Measurements from ENCODE around the gene PPM1L. TPM values are rescaled to one million over a fixed set of nuclear protein-coding genes. Genes with fewer than 3 reads are reported as not detected.

The PPM1L gene
- total RNA-seq, 1 donor from 2014 or later, result 8.5 TPM

DNA sequence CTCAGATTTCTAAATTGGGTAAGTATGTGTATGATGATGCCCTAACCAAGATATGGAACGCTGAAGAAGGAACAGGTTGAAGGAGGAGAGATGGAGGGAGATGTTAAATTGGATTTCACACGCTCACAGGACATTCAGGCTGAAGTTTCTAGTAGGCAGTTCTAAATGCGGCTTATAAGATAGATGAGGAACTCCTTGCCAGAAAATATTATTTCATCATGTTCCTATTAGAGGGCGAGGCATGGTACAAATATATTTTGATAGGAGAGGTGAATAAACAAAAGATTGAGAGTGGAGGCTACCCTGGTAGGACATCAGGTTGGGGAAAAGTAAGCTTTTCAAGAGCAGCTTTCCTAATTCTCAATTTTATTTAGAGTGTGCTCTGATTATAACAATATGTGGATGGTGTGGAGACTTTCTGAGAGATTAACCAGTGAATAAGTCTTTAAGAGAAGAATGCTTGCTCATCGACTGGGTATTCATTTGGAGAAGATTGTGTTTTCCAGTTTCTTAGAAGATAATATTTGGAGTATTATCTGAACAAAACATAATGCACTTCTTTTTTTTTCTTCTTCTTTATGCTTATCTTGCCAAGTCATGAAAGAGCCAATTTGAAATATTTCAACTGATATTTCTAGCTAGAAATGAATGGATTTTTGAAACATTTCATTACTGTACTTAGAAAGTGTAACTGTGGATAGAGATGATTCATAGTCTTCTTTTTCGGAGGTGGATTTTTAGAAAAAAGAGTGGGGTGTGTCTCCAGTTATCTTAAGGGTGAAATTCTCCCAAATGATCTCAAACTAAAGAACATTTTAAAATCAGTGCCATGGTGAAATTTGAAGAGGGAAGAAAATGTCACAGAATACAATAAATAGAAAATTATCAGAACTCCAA is 260.6 kb downstream of the PPM1L start:
- Mint-ChIP-seq H3K9me3 (ENCODE audit: low read depth) (peaks cover 22% of the 10 kb centered on the region), H3K27me3 (ENCODE audit: low read depth) (no peaks in the 10 kb centered on the region), H3K27ac (ENCODE audit: unreplicated experiment) (no peak overlapping the region), H3K4me3 (ENCODE audit: unreplicated experiment) (no peak overlapping the region), H3K4me1 (ENCODE audit: low read depth) (peaks cover 14% of the 10 kb centered on the region), H3K36me3 (ENCODE audit: low read depth) (peaks cover 2% of the 10 kb centered on the region)
- TF ChIP-seq, protein P1, sequence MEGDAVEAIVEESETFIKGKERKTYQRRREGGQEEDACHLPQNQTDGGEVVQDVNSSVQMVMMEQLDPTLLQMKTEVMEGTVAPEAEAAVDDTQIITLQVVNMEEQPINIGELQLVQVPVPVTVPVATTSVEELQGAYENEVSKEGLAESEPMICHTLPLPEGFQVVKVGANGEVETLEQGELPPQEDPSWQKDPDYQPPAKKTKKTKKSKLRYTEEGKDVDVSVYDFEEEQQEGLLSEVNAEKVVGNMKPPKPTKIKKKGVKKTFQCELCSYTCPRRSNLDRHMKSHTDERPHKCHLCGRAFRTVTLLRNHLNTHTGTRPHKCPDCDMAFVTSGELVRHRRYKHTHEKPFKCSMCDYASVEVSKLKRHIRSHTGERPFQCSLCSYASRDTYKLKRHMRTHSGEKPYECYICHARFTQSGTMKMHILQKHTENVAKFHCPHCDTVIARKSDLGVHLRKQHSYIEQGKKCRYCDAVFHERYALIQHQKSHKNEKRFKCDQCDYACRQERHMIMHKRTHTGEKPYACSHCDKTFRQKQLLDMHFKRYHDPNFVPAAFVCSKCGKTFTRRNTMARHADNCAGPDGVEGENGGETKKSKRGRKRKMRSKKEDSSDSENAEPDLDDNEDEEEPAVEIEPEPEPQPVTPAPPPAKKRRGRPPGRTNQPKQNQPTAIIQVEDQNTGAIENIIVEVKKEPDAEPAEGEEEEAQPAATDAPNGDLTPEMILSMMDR (IDR thresholded peaks at IDR 0.05), result no peak
- no peak for DNase-seq (ENCODE audit: low spot score)

DNA sequence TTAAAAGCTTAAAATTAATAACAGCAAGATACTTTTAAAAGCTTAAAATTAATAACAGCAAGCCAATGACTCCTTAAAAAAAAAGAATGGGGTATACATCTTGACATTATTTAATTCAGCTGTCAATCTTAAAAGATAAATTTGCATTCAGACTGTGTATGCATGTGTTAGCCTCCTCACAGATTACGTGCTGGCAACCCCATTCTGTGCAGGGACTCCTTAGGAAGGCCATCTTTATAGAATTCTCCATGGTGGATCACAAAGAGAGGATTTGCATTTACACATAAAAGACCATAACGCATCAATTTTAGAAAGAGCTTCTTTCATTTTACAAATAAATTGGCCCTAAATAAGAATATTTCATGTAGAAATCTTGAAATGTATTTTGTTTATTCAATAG is 261.9 kb downstream of the PPM1L start:
- TF ChIP-seq, protein P1 (IDR thresholded peaks at IDR 0.05), result no peak
- Mint-ChIP-seq H3K27me3 (ENCODE audit: low read depth) (no peaks in the 10 kb centered on the region), H3K4me1 (ENCODE audit: low read depth) (peaks cover 14% of the 10 kb centered on the region), H3K36me3 (ENCODE audit: low read depth) (peaks cover 5% of the 10 kb centered on the region), H3K9me3 (ENCODE audit: low read depth) (peaks cover 22% of the 10 kb centered on the region), H3K4me3 (ENCODE audit: unreplicated experiment) (no peak overlapping the region), H3K27ac (ENCODE audit: unreplicated experiment) (no peak overlapping the region)
- DNase-seq (ENCODE audit: low spot score), result no peak

DNA sequence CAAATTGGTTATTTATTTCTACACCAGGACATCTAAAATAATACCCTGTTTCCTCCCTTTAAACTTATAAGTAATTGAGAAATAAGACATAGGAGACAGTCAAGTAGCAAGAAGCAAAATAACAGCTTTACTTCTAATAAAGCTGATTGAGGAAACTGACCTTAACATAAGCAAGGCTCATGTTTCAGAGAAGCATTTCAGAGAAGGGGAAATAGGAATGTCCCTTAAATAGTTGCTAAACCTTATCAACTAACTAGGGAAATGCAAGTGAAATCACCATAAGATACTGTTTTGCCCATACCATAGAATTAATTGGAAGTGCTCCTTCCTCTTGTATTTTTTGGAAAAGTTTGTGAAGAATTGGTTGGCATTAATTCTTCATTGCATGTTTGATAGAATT is 264.2 kb downstream of the PPM1L start:
- TF ChIP-seq, protein P1 (IDR thresholded peaks at IDR 0.05), result no peak
- Mint-ChIP-seq H3K27ac (ENCODE audit: unreplicated experiment) (no peak overlapping the region), H3K27me3 (ENCODE audit: low read depth) (no peaks in the 10 kb centered on the region), H3K4me3 (ENCODE audit: unreplicated experiment) (no peak overlapping the region), H3K9me3 (ENCODE audit: low read depth) (peaks cover 31% of the 10 kb centered on the region), H3K36me3 (ENCODE audit: low read depth) (peaks cover 12% of the 10 kb centered on the region), H3K4me1 (ENCODE audit: low read depth) (peaks cover 14% of the 10 kb centered on the region)
- DNase-seq (ENCODE audit: low spot score), result no peak

DNA sequence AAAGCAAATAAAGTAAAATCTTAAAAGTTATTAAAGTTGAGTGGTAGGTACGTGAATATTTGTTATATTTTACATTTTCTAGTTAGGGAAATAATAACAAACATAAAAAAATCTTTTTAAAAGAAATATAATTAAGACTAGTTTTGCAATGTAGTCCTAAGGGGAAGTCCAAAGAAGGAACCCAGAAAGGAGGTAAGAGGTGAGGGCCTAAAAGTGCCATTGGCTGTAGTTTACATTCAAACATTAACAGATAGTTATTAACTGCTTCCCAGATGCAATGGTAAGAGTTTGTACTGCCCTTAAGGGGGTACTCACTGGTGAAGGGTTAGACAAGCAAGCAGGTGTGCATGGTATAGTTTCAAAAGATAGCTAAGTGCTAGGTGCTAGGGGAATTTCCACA is 269.9 kb downstream of the PPM1L start:
- no peak overlapping the region for H3K27ac Mint-ChIP-seq (ENCODE audit: unreplicated experiment)
- no peaks in the 10 kb centered on the region for H3K27me3 Mint-ChIP-seq (ENCODE audit: low read depth)
- DNase-seq (ENCODE audit: low spot score), result no peak
- H3K4me1 Mint-ChIP-seq (ENCODE audit: low read depth), result no peaks in the 10 kb centered on the region
- H3K36me3 Mint-ChIP-seq (ENCODE audit: low read depth), result peaks cover 10% of the 10 kb centered on the region
- H3K9me3 Mint-ChIP-seq (ENCODE audit: low read depth), result peaks cover 23% of the 10 kb centered on the region
- TF ChIP-seq, protein P1 (IDR thresholded peaks at IDR 0.05), result no peak
- no peak overlapping the region for H3K4me3 Mint-ChIP-seq (ENCODE audit: unreplicated experiment)

DNA sequence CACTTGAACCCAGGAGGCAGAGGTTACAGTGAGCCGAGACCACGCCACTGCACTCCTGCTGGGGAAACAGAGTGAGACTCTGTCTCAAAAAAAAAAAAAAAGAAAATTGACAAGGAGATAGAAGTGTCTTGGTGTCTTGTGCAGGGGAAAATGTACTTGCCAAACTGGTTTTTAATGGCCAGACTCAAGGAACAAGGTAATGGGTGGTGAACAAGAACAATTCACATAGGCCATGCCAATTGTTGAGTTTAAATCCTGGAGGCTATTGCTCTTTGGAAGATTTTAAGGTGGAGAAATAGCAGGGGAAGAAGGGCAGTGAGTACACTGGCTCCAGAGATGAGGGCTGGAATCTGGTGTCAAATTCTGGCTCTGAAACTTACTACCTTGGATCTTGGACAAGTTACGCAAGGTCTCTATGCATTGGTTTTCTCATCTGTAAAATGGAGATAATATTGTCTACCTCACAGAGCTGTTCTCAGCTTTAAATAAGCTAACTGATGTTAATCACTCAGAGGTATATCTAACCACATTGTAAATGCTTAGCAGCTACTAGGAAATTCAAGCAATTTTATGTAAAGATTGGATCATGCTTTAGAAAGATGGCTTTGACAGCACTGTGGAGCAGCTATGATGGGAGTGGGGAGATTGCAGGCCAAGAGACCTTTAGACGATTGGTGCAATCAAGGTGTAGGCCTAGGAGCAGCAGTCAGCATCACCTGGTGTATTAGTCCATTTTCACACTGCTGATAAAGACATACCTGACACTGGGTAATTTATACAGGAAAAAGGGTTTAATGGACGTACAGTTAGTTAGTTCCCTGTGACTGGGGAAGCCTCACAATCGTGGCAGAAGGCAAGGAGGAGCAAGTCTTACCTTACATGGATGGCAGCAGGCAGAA is 270.8 kb downstream of the PPM1L start:
- Mint-ChIP-seq H3K27ac (ENCODE audit: unreplicated experiment) (no peak overlapping the region), H3K9me3 (ENCODE audit: low read depth) (peaks cover 16% of the 10 kb centered on the region), H3K4me1 (ENCODE audit: low read depth) (no peaks in the 10 kb centered on the region), H3K36me3 (ENCODE audit: low read depth) (peaks cover 10% of the 10 kb centered on the region), H3K27me3 (ENCODE audit: low read depth) (no peaks in the 10 kb centered on the region), H3K4me3 (ENCODE audit: unreplicated experiment) (no peak overlapping the region)
- DNase-seq (ENCODE audit: low spot score), result no peak
- TF ChIP-seq, protein P1 (IDR thresholded peaks at IDR 0.05), result no peak
